GM18909 (cell line): ENCODE data around the gene RTL10.

Source experiments
- ATAC-seq: cut with Tn5 transposase; IDR thresholded peaks from one replicate; pipeline ENCODE4 v1.9.1; 2021; ENCODE audit warnings: mild to moderate bottlenecking; ENCODE audit not compliant: unreplicated experiment, poor library complexity

The RTL10 gene

DNA sequence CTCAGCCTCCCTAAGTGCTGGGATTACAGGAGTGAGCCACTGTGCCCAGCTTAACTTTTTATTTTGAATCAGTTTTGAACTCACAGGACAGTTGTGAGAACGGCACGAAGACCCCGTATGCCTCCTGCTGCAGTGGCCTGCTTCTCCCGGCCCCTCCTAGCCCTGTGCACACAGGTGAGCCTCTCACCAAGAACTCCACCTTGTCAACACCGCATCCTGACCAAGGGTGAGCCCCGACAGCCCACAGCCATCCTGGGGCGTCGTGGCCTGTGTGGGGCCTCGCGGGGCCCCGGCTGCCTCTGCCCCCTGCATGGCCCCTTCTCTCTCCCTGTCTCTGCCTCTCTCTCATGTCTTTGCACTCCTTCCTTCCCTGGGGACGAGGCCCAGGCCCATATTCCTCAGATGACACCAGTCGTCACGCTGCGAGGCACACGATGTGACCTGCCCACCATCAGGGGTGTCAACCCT is 38.8 kb downstream of the RTL10 start:
- ATAC-seq = no peak

DNA sequence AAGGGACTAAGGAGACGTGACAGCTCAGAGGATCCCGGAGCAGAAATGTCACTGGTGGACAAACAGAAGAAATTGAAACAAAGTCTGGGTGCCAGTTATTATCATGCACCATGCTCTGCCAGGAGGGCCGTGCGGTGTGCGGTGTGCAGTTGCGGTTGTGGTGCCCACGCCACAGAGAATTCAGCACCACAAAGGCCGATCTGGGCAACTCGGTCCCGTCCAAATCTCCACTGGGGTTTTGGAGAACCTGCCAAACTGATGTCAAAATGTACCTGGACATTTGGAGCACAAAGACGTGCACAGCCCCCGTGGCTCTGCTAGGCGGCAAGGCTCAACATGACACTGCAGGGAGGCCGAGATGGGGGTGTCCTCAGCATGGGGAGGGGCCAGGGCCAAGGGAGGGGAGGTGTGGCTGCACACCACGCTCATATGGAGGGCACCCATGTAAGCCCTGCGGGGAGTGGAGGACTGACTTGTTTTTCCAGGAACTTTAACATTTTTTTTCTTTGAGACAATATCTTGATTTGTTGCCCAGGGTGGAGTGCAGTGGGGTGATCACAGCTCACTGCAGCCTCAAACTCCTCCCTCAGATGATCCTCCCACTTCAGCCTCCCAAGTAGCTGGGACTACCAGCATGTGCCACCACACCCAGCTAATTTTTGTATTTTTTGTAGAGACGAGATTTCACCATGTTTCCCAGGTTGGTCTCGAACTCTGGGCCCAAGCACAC is 39.4 kb downstream of the RTL10 start:
- ATAC-seq = no peak

DNA sequence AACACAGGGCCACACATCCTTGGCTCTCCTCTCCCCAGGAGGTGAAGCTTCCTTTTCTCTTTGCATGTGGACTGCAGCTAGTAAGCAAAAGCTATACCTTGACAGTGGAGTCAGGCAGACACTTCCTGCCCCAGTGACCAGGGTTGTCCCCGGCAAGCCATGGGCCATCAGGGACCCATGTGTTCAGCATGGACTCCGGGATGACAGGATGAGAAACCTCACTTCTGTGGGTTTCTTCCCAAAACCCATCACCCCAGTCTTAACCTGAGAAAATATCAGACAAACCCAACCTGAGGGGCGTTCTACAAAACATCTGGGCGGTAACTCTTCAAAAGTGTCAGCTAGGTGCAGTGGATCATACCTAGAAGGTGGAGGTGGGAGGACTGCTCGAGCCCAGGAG is 40.2 kb downstream of the RTL10 start:
- ATAC-seq = no peak

DNA sequence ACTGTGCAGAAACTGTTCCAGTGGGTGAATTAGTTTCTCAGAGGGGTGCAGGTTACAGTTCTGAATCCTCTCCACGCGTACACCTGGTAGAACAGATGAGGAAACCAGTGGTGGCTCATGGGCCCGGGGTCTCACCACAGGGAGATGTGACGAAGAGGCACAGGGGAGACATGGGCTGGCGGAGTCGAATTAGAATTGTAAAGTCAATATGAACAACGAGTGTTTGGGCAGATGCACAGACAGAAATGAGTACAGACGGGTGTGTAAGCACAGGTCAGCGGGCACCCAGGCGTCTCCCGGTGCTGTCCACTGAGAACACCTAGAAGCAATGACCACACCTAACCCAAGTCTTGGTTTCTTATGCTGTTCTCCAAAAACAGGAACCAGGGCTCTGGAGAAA is 41.8 kb downstream of the RTL10 start:
- no peak for ATAC-seq

DNA sequence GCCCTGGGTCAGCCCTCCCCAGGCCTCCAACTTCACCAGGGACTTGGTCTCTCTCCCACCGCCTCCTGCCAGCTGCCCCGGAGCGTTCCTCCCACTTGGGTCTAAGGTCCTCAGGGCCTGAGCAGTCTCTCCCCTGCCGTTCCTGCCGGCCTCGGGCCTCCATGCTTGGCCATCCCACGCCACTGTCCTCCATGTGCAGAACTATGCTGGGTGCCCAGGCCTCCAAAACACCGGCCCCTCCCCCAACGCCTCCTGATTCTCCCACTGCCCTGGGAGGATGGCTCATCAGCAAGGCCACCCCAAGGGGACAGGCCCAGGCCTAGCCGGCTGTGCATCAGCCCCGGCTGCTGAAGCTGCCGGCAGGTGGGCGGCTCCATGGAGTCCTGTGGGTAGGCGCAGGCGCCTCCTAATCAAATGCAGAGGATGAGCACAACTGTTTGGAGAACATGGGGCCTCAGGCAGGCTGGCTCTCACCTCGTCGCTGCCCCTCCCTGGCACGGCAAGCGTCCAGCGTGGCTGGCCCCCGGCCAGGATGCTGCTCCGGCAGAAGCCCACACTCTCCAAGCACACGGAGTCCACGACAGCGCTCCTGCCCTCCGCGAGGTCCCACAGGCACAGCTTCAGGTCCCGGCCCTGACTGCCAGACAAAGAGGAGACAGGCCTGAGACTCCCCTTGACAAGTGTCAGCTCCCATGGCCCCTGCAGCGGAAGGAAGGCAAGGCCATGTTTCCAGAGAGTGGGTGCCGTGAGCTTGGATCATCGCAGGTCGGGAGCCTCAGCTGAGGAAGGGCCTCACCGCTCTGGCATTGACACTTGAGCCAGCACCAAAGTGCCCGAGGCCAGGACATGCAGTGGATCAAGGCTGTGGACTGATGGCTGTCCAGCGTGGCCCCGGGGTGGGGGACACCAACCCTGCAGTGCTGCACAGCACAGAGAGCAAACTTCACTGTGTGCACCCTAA is 42.6 kb downstream of the RTL10 start:
- ATAC-seq = no peak

DNA sequence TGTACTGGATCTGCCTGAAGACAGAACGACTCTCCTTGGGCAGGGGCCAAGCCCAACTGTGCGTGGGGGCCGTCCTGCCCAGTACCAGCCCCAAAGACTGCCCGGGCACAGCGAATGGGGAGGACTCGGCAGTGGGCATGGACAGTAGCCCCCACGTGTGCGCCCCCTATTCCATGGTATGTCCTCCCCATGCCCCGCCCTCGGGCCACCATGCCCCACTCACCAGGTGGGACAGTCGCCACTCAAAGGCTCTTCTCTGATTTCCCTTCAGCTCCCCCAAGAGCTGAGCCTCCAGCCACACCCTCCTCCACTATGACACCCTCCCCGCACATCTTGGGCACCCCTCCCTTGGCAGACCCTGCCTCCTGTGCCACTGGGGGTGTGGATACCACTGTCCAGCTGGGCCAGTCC is 43.5 kb downstream of the RTL10 start:
- ATAC-seq = no peak

DNA sequence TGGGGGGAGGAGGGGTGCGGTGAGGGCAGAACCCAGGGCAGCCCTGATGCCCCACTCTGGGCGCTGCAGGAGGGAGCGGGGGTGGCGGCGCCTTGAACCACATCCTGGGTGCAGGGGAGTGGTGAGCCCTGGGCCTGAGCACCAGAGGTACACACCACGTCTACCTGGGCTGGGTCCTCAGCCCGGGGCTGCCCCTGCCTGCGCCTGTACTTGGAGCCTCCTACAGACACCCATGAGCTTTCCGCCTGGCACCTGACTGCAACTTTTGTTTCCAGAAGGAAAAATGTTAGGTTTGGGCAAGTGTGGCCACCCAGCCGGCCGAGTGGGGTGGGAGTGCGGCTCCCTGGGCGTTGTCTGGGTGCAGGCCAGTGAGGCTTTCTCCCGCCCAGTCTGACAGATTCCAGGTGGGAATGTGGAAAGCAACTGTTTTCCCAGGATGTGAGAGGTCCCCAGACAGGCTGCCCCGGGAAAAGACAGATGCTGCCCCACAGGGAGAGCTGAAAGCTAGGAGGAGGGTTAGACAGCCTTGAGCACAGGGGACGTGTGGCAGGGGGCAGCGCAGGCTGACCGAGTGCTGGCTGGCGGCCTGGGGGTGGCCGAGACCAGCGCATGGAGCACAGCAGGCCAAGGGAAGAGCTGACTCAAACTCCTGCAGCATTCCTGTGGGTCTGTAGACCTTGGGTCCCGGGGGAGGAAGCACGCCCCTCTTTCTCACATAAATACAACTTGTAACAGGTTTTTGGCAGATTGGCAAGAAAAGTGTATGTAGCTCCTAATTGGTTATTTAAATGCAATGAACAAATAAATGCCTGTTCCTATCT is 44.1 kb downstream of the RTL10 start:
- ATAC-seq = no peak

DNA sequence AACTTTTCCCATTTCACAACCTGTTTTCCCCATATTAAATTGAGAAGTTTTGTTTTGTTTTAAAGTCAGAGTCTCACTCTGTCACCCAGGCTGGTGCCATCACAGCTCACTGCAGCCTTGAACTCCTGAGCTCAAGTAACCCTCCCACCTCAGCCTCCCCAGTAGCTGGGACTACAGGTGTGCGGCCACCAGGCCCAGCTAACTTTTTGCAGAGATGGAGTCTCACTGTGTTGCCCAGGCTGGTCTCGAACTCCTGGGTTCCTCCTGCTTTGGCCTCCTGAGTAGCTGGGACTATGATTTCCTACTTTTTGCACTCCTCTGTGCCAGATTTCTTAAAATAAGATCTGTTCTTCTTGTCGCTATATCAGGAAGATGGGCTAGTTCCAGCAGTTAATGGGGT is 44.9 kb downstream of the RTL10 start:
- ATAC-seq = no peak

DNA sequence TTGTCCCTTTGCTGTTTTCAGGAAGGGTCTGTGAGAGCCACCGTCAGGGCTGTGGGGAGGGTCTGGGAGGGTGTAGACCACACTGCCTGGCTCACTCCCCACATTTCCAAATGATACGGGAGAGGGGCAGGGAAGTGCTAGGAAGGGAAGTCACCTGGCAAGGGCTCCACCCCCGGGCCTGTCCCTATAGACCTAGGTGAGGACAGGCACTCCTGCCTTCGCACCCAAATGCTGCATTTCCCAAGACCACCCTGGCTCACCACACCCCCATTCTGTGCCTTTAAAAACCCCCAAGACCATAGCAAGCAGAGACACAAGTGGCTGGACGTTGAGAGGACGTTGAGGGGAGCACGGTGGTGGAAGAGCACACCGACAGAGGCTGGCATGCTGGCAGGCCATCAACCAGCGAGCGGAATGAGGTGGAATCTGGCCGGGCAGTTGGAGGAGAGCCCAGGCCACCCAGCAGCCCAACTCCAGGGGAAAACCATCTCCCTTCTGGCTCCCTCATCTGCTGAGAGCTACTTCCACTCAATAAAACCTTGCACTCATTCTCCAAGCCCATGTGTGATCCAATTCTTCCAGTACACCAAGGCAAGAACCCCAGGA is 45.7 kb downstream of the RTL10 start:
- no peak for ATAC-seq

DNA sequence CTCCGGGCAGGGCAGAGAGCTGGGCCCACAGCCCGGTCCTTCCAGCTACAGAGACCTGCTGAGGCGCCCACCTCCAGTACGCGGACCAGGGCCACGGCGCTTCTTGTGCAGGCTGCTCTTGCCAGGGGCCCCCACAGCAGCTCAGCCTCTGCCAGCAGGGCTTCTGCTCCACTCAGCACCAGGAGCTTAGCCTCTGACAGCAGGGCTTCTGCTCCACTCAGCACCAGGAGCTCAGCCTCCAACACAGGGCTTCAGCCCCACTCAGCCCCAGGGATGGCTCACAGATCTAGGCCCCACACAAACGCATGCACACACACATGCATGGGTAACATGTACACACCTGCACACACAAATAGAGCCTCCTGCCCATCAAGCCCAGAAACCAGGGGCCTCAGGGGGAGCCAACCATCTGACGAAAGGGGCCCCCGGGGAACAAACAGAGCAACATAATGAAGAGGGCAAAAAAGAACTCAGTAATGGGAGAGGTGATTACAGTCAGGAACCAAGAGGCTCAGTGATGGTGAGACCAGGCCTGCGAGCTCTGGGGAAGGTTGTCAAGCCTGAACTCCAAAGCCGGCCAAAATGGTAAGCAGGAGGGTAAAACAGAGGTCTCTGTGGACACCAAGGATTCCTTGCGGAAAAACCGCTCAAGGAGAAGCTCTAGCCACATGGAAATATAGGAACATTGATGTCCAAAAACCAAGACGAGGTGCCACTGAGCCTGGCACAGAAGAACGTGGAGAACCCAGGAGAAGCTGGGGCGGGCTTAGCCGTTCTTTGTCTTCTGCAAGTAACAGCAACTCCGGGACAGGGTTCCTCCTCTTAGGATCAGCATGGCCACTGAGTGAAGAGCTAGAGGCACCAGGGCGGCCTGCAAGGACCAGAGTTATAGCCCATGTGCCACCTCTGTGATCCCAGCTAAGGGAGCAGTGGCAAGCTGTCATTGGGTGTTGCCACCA is 46.5 kb downstream of the RTL10 start:
- no peak for ATAC-seq

DNA sequence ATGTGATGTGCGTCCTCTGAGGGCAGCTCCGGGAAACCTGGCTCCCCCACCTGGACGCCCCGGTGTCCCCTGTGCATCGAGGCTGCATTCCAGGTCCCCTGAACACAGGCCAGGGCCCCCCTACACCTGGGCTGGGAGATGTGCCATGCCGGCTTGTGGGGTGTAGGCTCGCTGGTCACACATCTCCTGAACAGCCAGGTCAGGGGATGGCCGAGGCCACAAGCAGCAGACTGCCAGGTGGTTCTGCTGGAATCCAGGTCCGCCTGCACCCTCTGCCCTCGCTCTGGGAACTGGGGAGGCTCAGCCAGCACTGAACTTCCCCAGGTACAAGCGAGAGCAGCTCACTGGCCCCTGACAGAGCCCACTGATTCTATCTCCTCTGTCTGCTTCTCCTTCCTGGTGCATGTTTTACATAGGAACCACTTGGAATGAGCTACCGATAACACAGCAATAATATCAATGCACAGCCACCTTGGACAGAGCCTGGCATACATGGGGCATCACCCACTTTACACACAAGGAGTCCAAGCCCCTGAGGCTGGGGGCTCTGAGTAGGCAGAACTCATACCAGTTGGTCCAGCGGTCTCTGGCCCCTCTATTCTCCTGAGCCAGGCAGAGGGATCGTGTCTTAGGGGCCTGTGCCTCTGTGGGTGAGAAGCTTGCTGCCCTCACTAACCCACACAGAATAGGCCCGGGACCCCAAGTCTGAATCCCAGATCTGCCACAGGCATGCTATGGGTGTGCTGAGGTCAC is 47.3 kb downstream of the RTL10 start:
- ATAC-seq = no peak

DNA sequence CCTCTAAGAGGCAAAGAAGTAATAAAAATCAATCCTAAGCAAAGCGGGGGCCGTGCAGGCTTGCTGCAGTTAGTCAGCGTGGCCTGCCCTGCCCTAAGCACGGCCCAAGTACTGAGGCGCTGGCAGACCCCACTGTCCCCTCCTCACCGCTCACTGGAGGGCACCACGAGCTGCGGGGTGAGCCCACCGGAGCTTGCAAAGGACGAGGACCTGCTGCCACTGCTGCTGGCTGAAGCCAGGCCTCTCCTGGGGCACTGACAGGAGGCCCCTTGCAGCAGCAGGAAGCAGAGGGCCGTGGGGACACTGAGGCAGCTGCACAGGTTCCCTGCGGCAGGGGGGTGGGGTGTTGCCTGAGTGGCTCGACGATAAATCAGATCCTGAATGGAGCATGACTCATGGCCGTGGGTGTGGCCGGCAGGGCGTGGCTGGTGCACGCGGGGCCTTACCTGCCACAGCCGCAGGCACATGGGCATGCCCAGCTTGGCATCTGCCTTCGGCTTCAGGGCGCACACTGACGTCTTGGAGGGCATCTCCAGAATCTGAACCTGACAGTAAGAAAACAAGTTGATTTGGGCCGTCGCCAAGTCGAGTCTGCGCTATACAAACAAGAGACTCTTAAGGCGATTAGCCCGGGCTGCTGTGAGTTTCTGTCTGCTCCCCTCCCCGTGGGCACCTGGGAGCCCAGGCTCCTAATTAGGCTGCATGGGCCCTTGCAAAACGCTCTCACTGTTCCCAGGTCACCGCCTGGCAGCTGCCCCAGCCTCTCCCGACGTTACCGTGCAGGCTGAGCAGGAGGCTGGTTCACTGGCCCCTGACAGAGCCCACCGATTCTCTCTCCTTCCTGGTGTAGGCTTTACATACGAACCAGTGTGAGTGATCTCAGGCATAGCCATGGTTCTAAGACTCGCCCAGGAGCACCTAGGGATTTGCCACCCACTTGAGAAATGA is 48.2 kb downstream of the RTL10 start:
- ATAC-seq = no peak

DNA sequence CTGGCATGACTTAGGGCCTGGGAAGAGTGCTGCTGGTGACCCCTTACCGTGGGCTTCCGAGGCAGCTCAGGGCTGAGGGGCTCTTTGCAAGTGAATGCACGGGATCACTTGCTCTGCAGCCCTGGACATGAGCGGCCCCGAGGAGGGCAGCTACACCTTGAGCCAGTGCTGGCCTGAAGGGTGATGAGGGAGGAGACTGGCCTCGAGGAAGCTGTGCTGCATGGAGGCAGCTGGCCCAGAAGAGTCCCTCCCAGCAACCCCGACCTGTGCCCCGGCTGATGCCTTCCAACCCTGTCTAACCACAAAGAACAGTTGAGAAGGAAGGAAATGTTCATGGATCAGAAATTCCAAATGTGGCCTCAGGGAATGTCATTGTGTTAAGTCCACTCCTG is 48.9 kb downstream of the RTL10 start:
- ATAC-seq = no peak
